SK-N-MC (cell line): ENCODE measurements around the gene FBXL13.

ENCODE experiments used
- EZH2 ChIP-seq: fragments of 200-600 bp; sonication (generic); IDR thresholded peaks from one replicate; pipeline ENCODE4 v1.6.1; 2017; ENCODE audit warnings: antibody characterized with exemption
- FOXP2 ChIP-seq: optimal IDR thresholded peaks from 2 replicates; pipeline ENCODE3; 2011; ENCODE audit warnings: mild to moderate bottlenecking, moderate library complexity; ENCODE audit not compliant: insufficient read depth; ENCODE audit errors: extremely low read length, control extremely low read depth
- POLR2AphosphoS5 ChIP-seq: IDR thresholded peaks from 2 replicates; pipeline ENCODE4 v1.6.1; 2012; ENCODE audit warnings: mild to moderate bottlenecking, low read depth, low read length, borderline replicate concordance

DNA sequence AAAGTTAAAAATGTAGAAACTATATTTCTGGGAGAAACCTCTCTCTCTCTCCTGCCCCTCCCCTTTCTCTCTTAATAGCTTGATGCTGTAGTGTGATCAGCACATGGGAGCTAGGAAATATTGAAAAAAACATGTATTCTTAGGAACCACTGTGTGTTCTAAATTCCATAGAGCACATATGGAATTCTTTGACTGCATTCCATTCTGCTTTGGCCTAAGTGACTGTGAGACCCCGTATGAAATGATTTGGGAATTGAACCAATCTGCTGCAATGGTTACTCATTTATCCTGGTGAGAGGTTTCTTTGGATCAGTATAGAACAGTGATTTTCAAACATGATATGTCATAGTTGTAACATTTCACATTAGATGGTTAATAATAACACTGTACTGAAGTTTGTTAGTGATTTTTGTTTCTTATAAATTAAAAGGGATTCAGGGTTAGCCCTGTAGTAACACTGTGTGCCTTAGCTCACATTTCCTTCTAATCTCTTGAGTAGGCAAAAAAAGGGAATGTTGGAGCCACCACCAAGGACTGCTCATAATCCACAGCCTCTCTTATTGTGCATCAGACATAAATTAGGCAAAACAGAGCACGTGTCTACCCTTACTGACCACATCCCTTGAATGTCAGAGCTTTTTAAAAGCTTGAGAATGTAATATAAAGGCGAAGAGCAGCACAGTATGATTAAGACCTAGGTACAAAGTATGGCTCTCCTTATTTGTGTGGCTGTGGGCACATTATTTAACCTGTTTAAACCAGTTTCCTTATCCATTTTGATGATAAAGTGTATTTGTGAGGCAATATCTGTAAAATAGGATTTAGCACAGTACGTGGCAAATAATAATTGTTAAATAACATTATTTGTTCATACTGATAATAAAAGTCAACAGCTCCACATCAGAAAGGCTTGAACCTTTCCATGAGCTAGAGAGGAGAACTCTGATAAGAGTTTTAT lies 256.7 kb downstream of the FBXL13 start:
- no peak for TF ChIP-seq EZH2
- TF ChIP-seq POLR2AphosphoS5, result no peak
- no peak for TF ChIP-seq FOXP2
